OCI-LY1 (cell line): Measurements from ENCODE around the gene FTHL17.

Experiments used
- H2AFZ ChIP-seq: fragments of 200-600 bp; sonication (generic), shearing (Covaris generic); 2 replicates; pipeline ENCODE4 v1.6.0; 2014; ENCODE audit warnings: antibody characterized with exemption, mild to moderate bottlenecking, low read length
- H3F3A ChIP-seq: fragments of 200-600 bp; sonication (generic), shearing (Covaris generic); 2 replicates; pipeline ENCODE4 v1.6.0; 2014; ENCODE audit warnings: mild to moderate bottlenecking, antibody characterized with exemption, low read length, moderate library complexity; ENCODE audit not compliant: insufficient read depth
- H3K27ac ChIP-seq: fragments of 200-600 bp; sonication (generic); 2 replicates; pipeline ENCODE4 v1.5.1; 2014; ENCODE audit warnings: low read length, mixed run types, mild to moderate bottlenecking, low read depth; ENCODE audit not compliant: poor library complexity, severe bottlenecking
- H3K27me3 ChIP-seq: fragments of 200-600 bp; sonication (generic); 2 replicates; pipeline ENCODE4 v1.6.0; 2014; ENCODE audit warnings: antibody characterized with exemption, mild to moderate bottlenecking, low read length, moderate library complexity; ENCODE audit not compliant: insufficient read depth
- H3K36me3 ChIP-seq: fragments of 200-600 bp; sonication (generic); 2 replicates; pipeline ENCODE4 v1.6.1; 2014; ENCODE audit warnings: mild to moderate bottlenecking, antibody characterized with exemption, low read length, moderate library complexity, mixed read lengths; ENCODE audit not compliant: insufficient read depth
- H3K4me1 ChIP-seq: fragments of 200-600 bp; sonication (generic); 2 replicates; pipeline ENCODE4 v1.5.1; 2014; ENCODE audit warnings: mild to moderate bottlenecking, low read length, moderate library complexity; ENCODE audit not compliant: insufficient read depth, severe bottlenecking
- H3K4me2 ChIP-seq: fragments of 200-600 bp; sonication (generic), shearing (Covaris generic); 2 replicates; pipeline ENCODE4 v1.6.1; 2014; ENCODE audit warnings: low read length
- H3K4me3 ChIP-seq: fragments of 200-600 bp; sonication (generic); 2 replicates; pipeline ENCODE4 v1.5.1; 2014; ENCODE audit warnings: low read length, low read depth, mild to moderate bottlenecking, mixed read lengths; ENCODE audit not compliant: poor library complexity, severe bottlenecking
- H3K79me2 ChIP-seq: fragments of 200-600 bp; shearing (Covaris generic); 2 replicates; pipeline ENCODE4 v1.6.1; 2016; ENCODE audit warnings: mixed run types, low read length, mixed read lengths; ENCODE audit not compliant: insufficient read depth
- H3K9ac ChIP-seq: fragments of 200-600 bp; sonication (generic), shearing (Covaris generic); 2 replicates; pipeline ENCODE4 v1.6.1; 2014; ENCODE audit warnings: mild to moderate bottlenecking, low read length, mixed read lengths
- H3K9me2 ChIP-seq: fragments of 200-600 bp; sonication (generic), shearing (Covaris generic); 2 replicates; pipeline ENCODE4 v1.6.1; 2014; ENCODE audit warnings: low read depth, mild to moderate bottlenecking, low read length, mixed read lengths
- H3K9me3 ChIP-seq: fragments of 200-600 bp; shearing (Covaris generic); 2 replicates; pipeline ENCODE4 v1.6.1; 2014; ENCODE audit warnings: low read length, mixed read lengths
- H4K20me1 ChIP-seq: fragments of 200-600 bp; sonication (generic), shearing (Covaris generic); 2 replicates; pipeline ENCODE4 v1.6.0; 2016; ENCODE audit warnings: mild to moderate bottlenecking, low read length; ENCODE audit not compliant: insufficient read depth
- CTCF ChIP-seq: fragments of 200-600 bp; sonication (generic), shearing (Covaris generic); IDR thresholded peaks from 2 replicates; pipeline ENCODE4 v1.5.1; 2017; ENCODE audit warnings: mild to moderate bottlenecking, antibody characterized with exemption, low read length, moderate library complexity, mixed read lengths
- EZH2 ChIP-seq: fragments of 200-600 bp; sonication (generic), shearing (Covaris generic); IDR thresholded peaks from 2 replicates; pipeline ENCODE4 v1.8.0; 2017; ENCODE audit warnings: borderline replicate concordance, mixed run types, mild to moderate bottlenecking, antibody characterized with exemption, low read length, moderate library complexity, mixed read lengths

Gene FTHL17

GRCh38 chrX:31053621-31054020 lies 18.2 kb downstream of the FTHL17 start:
- Histone ChIP-seq H3K27ac (no peak overlapping the region), H3K9me2 (no peaks in the 10 kb centered on the region), H2AFZ (no peak overlapping the region), H3K9me3 (no peaks in the 10 kb centered on the region), H3K9ac (no peak overlapping the region), H3K4me3 (no peak overlapping the region), H3K27me3 (no peaks in the 10 kb centered on the region), H3K36me3 (no peaks in the 10 kb centered on the region), H3F3A (no peaks in the 10 kb centered on the region), H3K79me2 (no peaks in the 10 kb centered on the region), H4K20me1 (no peaks in the 10 kb centered on the region), H3K4me2 (no peak overlapping the region), H3K4me1 (no peaks in the 10 kb centered on the region)
- no peak for TF ChIP-seq EZH2

- TF ChIP-seq CTCF (no peak), EZH2 (no peak)
- Histone ChIP-seq H4K20me1 (no peaks in the 10 kb centered on the region), H3K27ac (no peak overlapping the region), H2AFZ (no peak overlapping the region), H3K9me3 (no peaks in the 10 kb centered on the region), H3K9ac (no peak overlapping the region), H3K4me1 (no peaks in the 10 kb centered on the region), H3K4me3 (no peak overlapping the region), H3K79me2 (no peaks in the 10 kb centered on the region), H3K9me2 (no peaks in the 10 kb centered on the region), H3F3A (no peaks in the 10 kb centered on the region), H3K36me3 (no peaks in the 10 kb centered on the region), H3K4me2 (no peak overlapping the region), H3K27me3 (no peaks in the 10 kb centered on the region)
Measured at GRCh38 chrX:31039327-31039711, 32.5 kb downstream of the FTHL17 start.

GRCh38 chrX:31038575-31039326 lies 33.1 kb downstream of the FTHL17 start:
- no peaks in the 10 kb centered on the region for H3K27me3 ChIP-seq
- no peaks in the 10 kb centered on the region for H3K9me2 ChIP-seq

More at GRCh38 chrX:31038575-31039326, 33.1 kb downstream of the FTHL17 start:
- no peak overlapping the region for H3K9ac ChIP-seq
- no peaks in the 10 kb centered on the region for H3K79me2 ChIP-seq
- no peak overlapping the region for H3K4me3 ChIP-seq
- H3K36me3 ChIP-seq, result no peaks in the 10 kb centered on the region
- H3K27ac ChIP-seq, result no peak overlapping the region
- no peaks in the 10 kb centered on the region for H3F3A ChIP-seq
- H3K9me3 ChIP-seq, result no peaks in the 10 kb centered on the region
- no peaks in the 10 kb centered on the region for H4K20me1 ChIP-seq
- no peak overlapping the region for H2AFZ ChIP-seq
- H3K4me2 ChIP-seq, result no peak overlapping the region; the same call in 1 of the 2 replicates
- TF ChIP-seq CTCF (peak; percentile 65), EZH2 (no peak)
- H3K4me1 ChIP-seq, result no peaks in the 10 kb centered on the region
